ENCODE measurements around the gene PVALB.

DNA sequence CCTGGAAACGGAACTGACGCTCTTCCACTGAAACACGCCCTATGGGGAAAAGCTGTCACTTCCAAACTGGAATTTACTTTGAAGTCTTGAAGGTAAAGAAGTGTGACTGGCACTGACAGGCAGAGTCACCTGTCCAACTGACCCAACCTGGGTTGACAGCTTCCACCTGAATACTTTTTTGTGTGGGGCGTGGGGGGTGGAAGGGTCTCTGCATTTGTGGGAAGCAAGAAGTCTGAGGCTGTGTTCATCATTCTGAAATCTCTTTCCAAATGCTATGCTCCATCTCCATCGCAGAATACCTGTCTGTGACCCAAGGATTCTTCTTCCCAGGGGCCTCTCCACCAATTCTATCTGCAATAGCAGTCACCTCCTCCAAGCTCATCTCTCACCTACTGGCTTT, 48.7 kb downstream of the PVALB start:
- TF ChIP-seq, protein P1, sequence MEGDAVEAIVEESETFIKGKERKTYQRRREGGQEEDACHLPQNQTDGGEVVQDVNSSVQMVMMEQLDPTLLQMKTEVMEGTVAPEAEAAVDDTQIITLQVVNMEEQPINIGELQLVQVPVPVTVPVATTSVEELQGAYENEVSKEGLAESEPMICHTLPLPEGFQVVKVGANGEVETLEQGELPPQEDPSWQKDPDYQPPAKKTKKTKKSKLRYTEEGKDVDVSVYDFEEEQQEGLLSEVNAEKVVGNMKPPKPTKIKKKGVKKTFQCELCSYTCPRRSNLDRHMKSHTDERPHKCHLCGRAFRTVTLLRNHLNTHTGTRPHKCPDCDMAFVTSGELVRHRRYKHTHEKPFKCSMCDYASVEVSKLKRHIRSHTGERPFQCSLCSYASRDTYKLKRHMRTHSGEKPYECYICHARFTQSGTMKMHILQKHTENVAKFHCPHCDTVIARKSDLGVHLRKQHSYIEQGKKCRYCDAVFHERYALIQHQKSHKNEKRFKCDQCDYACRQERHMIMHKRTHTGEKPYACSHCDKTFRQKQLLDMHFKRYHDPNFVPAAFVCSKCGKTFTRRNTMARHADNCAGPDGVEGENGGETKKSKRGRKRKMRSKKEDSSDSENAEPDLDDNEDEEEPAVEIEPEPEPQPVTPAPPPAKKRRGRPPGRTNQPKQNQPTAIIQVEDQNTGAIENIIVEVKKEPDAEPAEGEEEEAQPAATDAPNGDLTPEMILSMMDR (IDR thresholded peaks at IDR 0.05; ENCODE audit: extremely low read depth in 1 of 2, insufficient read depth in 1 of 2, low read depth in 1 of 2, low read length in 2 of 2): no peak
- no peak for TF ChIP-seq EZH2 (IDR thresholded peaks at IDR 0.05; ENCODE audit: borderline replicate concordance, low read depth, low read length, severe bottlenecking)
- no peak for TF ChIP-seq POLR2A (IDR thresholded peaks at IDR 0.05; ENCODE audit: low read depth, low read length)
- no peak for TF ChIP-seq JUN (IDR thresholded peaks at IDR 0.05; ENCODE audit: borderline replicate concordance, insufficient read depth, insufficient read length, low read depth)
